Measurements from ENCODE around the gene IQCE. TPM values are rescaled to one million over a fixed set of nuclear protein-coding genes. Genes with fewer than 3 reads are reported as not detected.
A peak's percentile ranks its signal among the peaks of the same experiment; 100 is the strongest.

The IQCE gene
- total RNA-seq, 1 donor from 2014 or later = 9.9 TPM

GRCh38 chr7:2633538-2634266 lies 74.9 kb downstream of the IQCE start:
- DNase-seq = peak; percentile 73
- no peak for ATAC-seq (ENCODE audit: poor library complexity)
- intact Hi-C loops (cut with DNase I) = no loop called here

GRCh38 chr7:2634267-2635145 lies 75.7 kb downstream of the IQCE start:
- ATAC-seq (ENCODE audit: poor library complexity) = no peak
- intact Hi-C loops (cut with DNase I) = no loop called here
- no peak for DNase-seq

GRCh38 chr7:2635148-2635668 lies 76.4 kb downstream of the IQCE start:
- DNase-seq (no peak), ATAC-seq (ENCODE audit: poor library complexity) (no peak)
- intact Hi-C loops (cut with DNase I) = no loop called here

GRCh38 chr7:2635810-2636701 lies 77.3 kb downstream of the IQCE start:
- DNase-seq (peak; percentile 85), ATAC-seq (ENCODE audit: poor library complexity) (peak; percentile 2)
- intact Hi-C loops (cut with DNase I) = no loop called here

- intact Hi-C loops (cut with DNase I) = no loop called here
- ATAC-seq (ENCODE audit: poor library complexity) = no peak
- no peak for DNase-seq
Observed at GRCh38 chr7:2637066-2637471, 78.3 kb downstream of the IQCE start.

GRCh38 chr7:2637505-2638223 lies 78.9 kb downstream of the IQCE start:
- no peak for ATAC-seq (ENCODE audit: poor library complexity)
- intact Hi-C loops (cut with DNase I) = no loop called here
- peak; percentile 81 for DNase-seq

GRCh38 chr7:2638224-2638991 lies 79.6 kb downstream of the IQCE start:
- ATAC-seq (ENCODE audit: poor library complexity) = peak; percentile 27
- peak; percentile 80 for DNase-seq
- intact Hi-C loops (cut with DNase I) = no loop called here

GRCh38 chr7:2639181-2639681 lies 80.5 kb downstream of the IQCE start:
- ATAC-seq (ENCODE audit: poor library complexity) (no peak), DNase-seq (no peak)

GRCh38 chr7:2639695-2640481 lies 81.1 kb downstream of the IQCE start:
- ATAC-seq (ENCODE audit: poor library complexity) (no peak), DNase-seq (no peak)
- intact Hi-C loops (cut with DNase I) = no loop called here

More at GRCh38 chr7:2639181-2639681, 80.5 kb downstream of the IQCE start:
- intact Hi-C loops (cut with DNase I) = no loop called here

- no peak for DNase-seq
- no peak for ATAC-seq (ENCODE audit: poor library complexity)
- intact Hi-C loops (cut with DNase I) = no loop called here
Observed at GRCh38 chr7:2640482-2640830, 81.7 kb downstream of the IQCE start.

GRCh38 chr7:2640846-2641316 lies 82.1 kb downstream of the IQCE start:
- no peak for DNase-seq
- ATAC-seq (ENCODE audit: poor library complexity) = no peak
- intact Hi-C loops (cut with DNase I) = no loop called here

- ATAC-seq (ENCODE audit: poor library complexity) = peak; percentile 79
- intact Hi-C loops (cut with DNase I) = no loop called here
- peak; percentile 94 for DNase-seq
Observed at GRCh38 chr7:2641406-2642393, 82.9 kb downstream of the IQCE start.

- ATAC-seq (ENCODE audit: poor library complexity) (no peak), DNase-seq (no peak)
- intact Hi-C loops (cut with DNase I) = no loop called here
Observed at GRCh38 chr7:2643386-2644219, 84.8 kb downstream of the IQCE start.

GRCh38 chr7:2644220-2644561 lies 85.4 kb downstream of the IQCE start:
- no peak for ATAC-seq (ENCODE audit: poor library complexity)
- no peak for DNase-seq
- intact Hi-C loops (cut with DNase I) = no loop called here

All from Right ventricle myocardium superior (tissue), 1 donor.